ENCODE measurements around the gene SPAG7. TPM values are rescaled to one million over a fixed set of nuclear protein-coding genes. Genes with fewer than 3 reads are reported as not detected.

The SPAG7 gene
- polyA plus RNA-seq, 1 of the 3 experiments (the other 2 are of a cell fraction) = 133 TPM

DNA sequence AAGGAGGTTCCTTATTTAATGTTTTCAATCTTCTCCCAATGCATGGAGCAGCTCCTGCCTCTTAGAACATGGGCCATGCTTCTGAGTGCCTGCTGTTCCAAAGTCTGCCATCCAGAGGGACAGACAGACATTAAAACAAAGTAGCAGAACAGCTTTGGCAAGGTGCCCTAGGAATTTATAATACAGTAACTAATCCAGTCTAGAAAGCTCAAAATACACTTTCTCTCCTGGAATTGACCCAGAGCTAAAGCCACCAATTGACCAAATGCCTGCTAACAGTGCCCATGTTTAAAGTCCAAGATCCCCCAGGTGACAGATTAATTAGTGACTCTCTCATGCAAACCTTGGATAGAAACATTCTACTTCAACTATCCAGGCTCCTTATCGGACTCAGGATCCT lies 53.6 kb downstream of the SPAG7 start:
- Histone ChIP-seq H3F3A (replicated peaks; ENCODE audit: insufficient read depth) (peaks cover 3% of the 10 kb centered on the region), H3K9me2 (no peaks in the 10 kb centered on the region), H3K79me2 (ENCODE audit: insufficient read depth) (no peaks in the 10 kb centered on the region), H3K9ac (no peak overlapping the region), H3K4me2 (no peak overlapping the region), H4K20me1 (ENCODE audit: insufficient read depth) (no peaks in the 10 kb centered on the region), H3K4me3 (ENCODE audit: low read depth in 2 of 2, low read length in 1 of 2) (no peak overlapping the region), H2AFZ (ENCODE audit: low read depth) (no peak overlapping the region), H3K9me3 (no peaks in the 10 kb centered on the region), H3K27ac (ENCODE audit: low read depth in 2 of 2, low read length in 1 of 2) (no peak overlapping the region), H3K36me3 (replicated peaks in 1 of 2; ENCODE audit: control insufficient read depth in 1 of 2, insufficient read depth in 2 of 2, low read length in 1 of 2) (no peaks in the 10 kb centered on the region), H3K27me3 (ENCODE audit: insufficient read depth) (no peaks in the 10 kb centered on the region), H3K4me1 (ENCODE audit: control insufficient read depth in 1 of 2, insufficient read depth in 2 of 2, low read depth in 1 of 2, low read length in 1 of 2) (peaks cover 0 to 2% of the 10 kb centered on the region in 2 experiments; a peak in 1 of 4 replicates)
- ChIA-PET CTCF (interaction anchor here (1.3 to 3.2 kb wide), 2 partner anchors 10 to 148 kb away, joined by 4 to 10 read pairs; partner anchors contain the start of gene CHRNE), POLR2A (no interaction called here)
- 81% methylated on average over 1 of the region's 1 CpG for WGBS (ENCODE audit: low lambda C conversion rate)
- DNase-seq = no peak
- TF ChIP-seq, protein P1, sequence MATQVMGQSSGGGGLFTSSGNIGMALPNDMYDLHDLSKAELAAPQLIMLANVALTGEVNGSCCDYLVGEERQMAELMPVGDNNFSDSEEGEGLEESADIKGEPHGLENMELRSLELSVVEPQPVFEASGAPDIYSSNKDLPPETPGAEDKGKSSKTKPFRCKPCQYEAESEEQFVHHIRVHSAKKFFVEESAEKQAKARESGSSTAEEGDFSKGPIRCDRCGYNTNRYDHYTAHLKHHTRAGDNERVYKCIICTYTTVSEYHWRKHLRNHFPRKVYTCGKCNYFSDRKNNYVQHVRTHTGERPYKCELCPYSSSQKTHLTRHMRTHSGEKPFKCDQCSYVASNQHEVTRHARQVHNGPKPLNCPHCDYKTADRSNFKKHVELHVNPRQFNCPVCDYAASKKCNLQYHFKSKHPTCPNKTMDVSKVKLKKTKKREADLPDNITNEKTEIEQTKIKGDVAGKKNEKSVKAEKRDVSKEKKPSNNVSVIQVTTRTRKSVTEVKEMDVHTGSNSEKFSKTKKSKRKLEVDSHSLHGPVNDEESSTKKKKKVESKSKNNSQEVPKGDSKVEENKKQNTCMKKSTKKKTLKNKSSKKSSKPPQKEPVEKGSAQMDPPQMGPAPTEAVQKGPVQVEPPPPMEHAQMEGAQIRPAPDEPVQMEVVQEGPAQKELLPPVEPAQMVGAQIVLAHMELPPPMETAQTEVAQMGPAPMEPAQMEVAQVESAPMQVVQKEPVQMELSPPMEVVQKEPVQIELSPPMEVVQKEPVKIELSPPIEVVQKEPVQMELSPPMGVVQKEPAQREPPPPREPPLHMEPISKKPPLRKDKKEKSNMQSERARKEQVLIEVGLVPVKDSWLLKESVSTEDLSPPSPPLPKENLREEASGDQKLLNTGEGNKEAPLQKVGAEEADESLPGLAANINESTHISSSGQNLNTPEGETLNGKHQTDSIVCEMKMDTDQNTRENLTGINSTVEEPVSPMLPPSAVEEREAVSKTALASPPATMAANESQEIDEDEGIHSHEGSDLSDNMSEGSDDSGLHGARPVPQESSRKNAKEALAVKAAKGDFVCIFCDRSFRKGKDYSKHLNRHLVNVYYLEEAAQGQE (IDR thresholded peaks at IDR 0.05; ENCODE audit: low read depth, low read length) = no peak
- no peak for TF ChIP-seq FOXM1 (IDR thresholded peaks at IDR 0.05; ENCODE audit: low read depth)

Small RNA genes lying within 50 kb of the gene (small RNA-seq; reads per million reads assigned to genes)
- gene MIR6864 (0 to 0.11 (median 0) reads per million in 7 experiments), gene MIR6865 (0 to 2.3 (median 0) reads per million in 7 experiments)

Other genes starting within 250 kb of the SPAG7 start
- gene MED11, start 236.4 kb downstream of the SPAG7 start, polyA plus RNA-seq (2012; rRNA removed) = 51.0 and 54.4 TPM in 2 replicates
- gene ZMYND15, start 228.0 kb downstream of the SPAG7 start, polyA plus RNA-seq (2012; rRNA removed) = 0.06 and 0.08 TPM in 2 replicates
- 3.4 and 4.3 TPM in 2 replicates for gene CXCL16, start 227.9 kb downstream of the SPAG7 start, polyA plus RNA-seq (2012; rRNA removed)
- not detected in 2 replicates for gene TM4SF5, start 195.9 kb downstream of the SPAG7 start, polyA plus RNA-seq (2012; rRNA removed)
- 0.76 and 1.3 TPM in 2 replicates for gene VMO1, start 181.5 kb downstream of the SPAG7 start, polyA plus RNA-seq (2012; rRNA removed)
- gene GLTPD2, start 178.9 kb downstream of the SPAG7 start, polyA plus RNA-seq (2012; rRNA removed) = not detected in 2 replicates
- gene PSMB6, start 171.7 kb downstream of the SPAG7 start, polyA plus RNA-seq (2012; rRNA removed) = 325 and 331 TPM in 2 replicates
- gene PLD2, start 160.7 kb downstream of the SPAG7 start, polyA plus RNA-seq (2012; rRNA removed) = 42.5 and 49.2 TPM in 2 replicates
- 53.2 and 64.7 TPM in 2 replicates for gene MINK1, start 134.5 kb downstream of the SPAG7 start, polyA plus RNA-seq (2012; rRNA removed)
- 0.44 and 0.52 TPM in 2 replicates for gene C17orf107, start 68.3 kb downstream of the SPAG7 start, polyA plus RNA-seq (2012; rRNA removed)
- 0.54 and 0.71 TPM in 2 replicates for gene CHRNE, start 64.7 kb downstream of the SPAG7 start, polyA plus RNA-seq (2012; rRNA removed)
- gene GP1BA, start 35.5 kb downstream of the SPAG7 start, polyA plus RNA-seq (2012; rRNA removed) = not detected in 2 replicates
- 58.5 and 82.8 TPM in 2 replicates for gene SLC25A11, start 27.8 kb downstream of the SPAG7 start, polyA plus RNA-seq (2012; rRNA removed)
- gene RNF167, start 27.5 kb downstream of the SPAG7 start, polyA plus RNA-seq (2012; rRNA removed) = 96.5 and 115 TPM in 2 replicates
- 1,627 and 2,484 TPM in 2 replicates for gene PFN1, start 19.3 kb downstream of the SPAG7 start, polyA plus RNA-seq (2012; rRNA removed)
- 29.2 and 32.5 TPM in 2 replicates for gene ENO3, start 16.7 kb downstream of the SPAG7 start, polyA plus RNA-seq (2012; rRNA removed)
- gene CAMTA2, start 19.9 kb upstream of the SPAG7 start, polyA plus RNA-seq (2012; rRNA removed) = 18.4 and 27.0 TPM in 2 replicates
- gene INCA1, start 29.7 kb upstream of the SPAG7 start, polyA plus RNA-seq (2012; rRNA removed) = 1.2 and 1.3 TPM in 2 replicates
- 36.7 and 58.2 TPM in 2 replicates for gene KIF1C, start 30.1 kb upstream of the SPAG7 start, polyA plus RNA-seq (2012; rRNA removed)
- gene SLC52A1, start 67.6 kb upstream of the SPAG7 start, polyA plus RNA-seq (2012; rRNA removed) = 0.49 and 0.55 TPM in 2 replicates
- gene ZFP3, start 110.7 kb upstream of the SPAG7 start, polyA plus RNA-seq (2012; rRNA removed) = 1.5 and 2.3 TPM in 2 replicates
- 3.4 and 3.6 TPM in 2 replicates for gene ZNF232, start 144.1 kb upstream of the SPAG7 start, polyA plus RNA-seq (2012; rRNA removed)
- gene USP6, start 148.2 kb upstream of the SPAG7 start, polyA plus RNA-seq (2012; rRNA removed) = not detected in 2 replicates
- 2.8 and 4.8 TPM in 2 replicates for gene ZNF594, start 224.1 kb upstream of the SPAG7 start, polyA plus RNA-seq (2012; rRNA removed)

All from SK-N-SH (cell line).